NB4 (cell line): Measurements from ENCODE around the gene P2RX3.

Experiments
- DNase-seq: peaks from one replicate; pipeline ENCODE4 v3.0.0; 2010; ENCODE audit warnings: low read depth
- H3K4me3 ChIP-seq: one replicate; pipeline ENCODE4 v1.5.1; 2011; ENCODE audit warnings: mild to moderate bottlenecking, low read depth, low read length, moderate library complexity
- MYC ChIP-seq: IDR thresholded peaks from 2 replicates; pipeline ENCODE4 v1.6.1; 2011; ENCODE audit warnings: low read depth, low read length
- POLR2A ChIP-seq: IDR thresholded peaks from 2 replicates; pipeline ENCODE4 v1.6.1; 2011; ENCODE audit warnings: mild to moderate bottlenecking; ENCODE audit not compliant: insufficient read length; ENCODE audit errors: extremely low read depth
- TF ChIP-seq, protein P1 (sequence below): IDR thresholded peaks from one replicate; pipeline ENCODE4 v1.5.1; 2012; ENCODE audit warnings: low read depth, low read length
- TF ChIP-seq, protein P2 (sequence below): IDR thresholded peaks from 2 replicates; pipeline ENCODE4 v1.6.1; 2011; ENCODE audit warnings: low read depth, low read length

The P2RX3 gene

DNA sequence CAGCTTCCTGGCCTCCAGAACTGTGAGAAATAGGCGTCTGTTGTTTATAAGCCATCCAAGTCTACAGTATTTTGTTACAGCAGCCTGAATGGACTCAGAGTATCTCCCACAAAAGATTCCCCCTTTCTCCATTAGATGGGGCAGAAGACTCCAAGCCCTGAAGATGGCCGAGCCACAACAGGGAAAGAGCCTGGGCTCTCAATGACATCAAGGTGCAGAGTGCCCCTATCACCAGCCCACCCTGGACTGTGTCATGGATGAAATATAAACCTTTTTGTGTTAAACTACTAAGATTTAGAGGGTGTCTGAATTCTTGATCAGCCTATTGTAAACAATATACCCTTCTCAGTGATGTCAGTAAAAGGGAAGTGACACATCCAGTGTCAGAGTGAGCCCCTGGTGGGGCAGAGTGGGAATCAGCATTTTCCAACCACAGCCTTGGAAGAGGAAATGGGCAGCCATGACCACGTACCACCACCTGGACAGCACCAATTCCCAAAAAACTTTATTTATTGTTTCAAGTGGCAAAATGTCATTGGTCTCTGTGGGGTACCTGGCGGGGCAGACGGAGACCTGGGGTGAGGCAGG, 38.9 kb upstream of the P2RX3 start:
- no peak for DNase-seq
- no peak for TF ChIP-seq POLR2A
- TF ChIP-seq, protein P1, sequence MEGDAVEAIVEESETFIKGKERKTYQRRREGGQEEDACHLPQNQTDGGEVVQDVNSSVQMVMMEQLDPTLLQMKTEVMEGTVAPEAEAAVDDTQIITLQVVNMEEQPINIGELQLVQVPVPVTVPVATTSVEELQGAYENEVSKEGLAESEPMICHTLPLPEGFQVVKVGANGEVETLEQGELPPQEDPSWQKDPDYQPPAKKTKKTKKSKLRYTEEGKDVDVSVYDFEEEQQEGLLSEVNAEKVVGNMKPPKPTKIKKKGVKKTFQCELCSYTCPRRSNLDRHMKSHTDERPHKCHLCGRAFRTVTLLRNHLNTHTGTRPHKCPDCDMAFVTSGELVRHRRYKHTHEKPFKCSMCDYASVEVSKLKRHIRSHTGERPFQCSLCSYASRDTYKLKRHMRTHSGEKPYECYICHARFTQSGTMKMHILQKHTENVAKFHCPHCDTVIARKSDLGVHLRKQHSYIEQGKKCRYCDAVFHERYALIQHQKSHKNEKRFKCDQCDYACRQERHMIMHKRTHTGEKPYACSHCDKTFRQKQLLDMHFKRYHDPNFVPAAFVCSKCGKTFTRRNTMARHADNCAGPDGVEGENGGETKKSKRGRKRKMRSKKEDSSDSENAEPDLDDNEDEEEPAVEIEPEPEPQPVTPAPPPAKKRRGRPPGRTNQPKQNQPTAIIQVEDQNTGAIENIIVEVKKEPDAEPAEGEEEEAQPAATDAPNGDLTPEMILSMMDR, result no peak
- no peak overlapping the region for H3K4me3 ChIP-seq

DNA sequence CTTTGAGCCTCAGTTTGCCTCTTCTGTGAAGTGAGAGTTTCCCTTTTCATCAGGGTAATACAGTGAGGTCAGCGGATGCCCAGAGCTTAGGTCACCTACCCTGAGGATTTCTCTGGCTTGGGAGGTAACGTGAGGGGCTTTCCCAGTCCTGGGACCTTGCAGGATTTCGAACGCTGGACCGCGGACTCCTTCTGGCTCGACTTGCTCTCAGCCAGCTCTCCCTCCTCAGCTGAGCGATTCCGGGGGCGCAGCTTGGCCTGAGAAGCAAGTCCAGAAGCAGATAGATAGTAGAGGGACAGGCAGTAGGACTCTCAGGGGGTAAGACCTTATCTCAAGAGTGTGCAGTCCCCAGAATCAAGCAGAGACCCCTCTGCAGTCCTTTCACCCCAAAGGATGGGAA, 37.4 kb upstream of the P2RX3 start:
- no peak overlapping the region for H3K4me3 ChIP-seq
- DNase-seq, result no peak
- TF ChIP-seq POLR2A, result no peak
- TF ChIP-seq, protein P2, sequence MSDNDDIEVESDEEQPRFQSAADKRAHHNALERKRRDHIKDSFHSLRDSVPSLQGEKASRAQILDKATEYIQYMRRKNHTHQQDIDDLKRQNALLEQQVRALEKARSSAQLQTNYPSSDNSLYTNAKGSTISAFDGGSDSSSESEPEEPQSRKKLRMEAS, result no peak
- no peak for TF ChIP-seq MYC
- TF ChIP-seq, protein P1, result no peak

DNA sequence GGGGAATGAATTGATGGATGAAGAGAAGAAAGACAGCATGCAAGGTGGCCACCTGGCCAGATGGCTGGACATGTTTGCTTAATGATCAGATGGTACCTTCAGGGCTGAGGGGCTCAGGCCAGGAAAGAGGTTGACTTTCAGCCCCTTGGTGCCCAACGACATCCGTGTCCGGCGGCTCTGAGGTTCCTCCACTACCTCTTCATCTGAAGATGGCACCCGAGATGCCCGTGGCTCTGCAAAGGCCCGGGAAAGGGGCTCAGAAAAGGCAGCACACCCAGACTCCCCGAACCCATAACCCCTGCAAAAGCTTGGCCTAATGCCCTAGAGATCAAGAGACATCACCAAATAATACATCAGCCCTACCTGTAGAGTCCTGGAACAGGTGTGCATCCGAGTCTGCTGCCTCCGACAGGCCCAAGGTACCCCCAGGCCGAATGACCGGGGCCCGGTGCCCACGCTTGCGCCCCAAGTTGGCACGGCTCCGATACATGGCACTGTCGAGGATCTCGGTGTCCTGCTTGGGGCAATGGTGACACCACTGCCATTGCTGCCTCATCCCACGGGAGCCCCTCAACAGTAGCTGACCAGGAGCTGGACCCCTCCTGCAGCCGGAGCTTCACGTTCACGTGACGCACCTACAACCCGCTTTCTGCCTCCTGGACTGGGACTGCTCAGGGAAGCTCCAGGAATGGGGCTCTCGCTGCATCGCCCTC, 36.3 kb upstream of the P2RX3 start:
- no peak overlapping the region for H3K4me3 ChIP-seq
- no peak for DNase-seq
- TF ChIP-seq MYC (no peak), POLR2A (no peak)
- TF ChIP-seq, protein P2, result no peak
- TF ChIP-seq, protein P1, result no peak

DNA sequence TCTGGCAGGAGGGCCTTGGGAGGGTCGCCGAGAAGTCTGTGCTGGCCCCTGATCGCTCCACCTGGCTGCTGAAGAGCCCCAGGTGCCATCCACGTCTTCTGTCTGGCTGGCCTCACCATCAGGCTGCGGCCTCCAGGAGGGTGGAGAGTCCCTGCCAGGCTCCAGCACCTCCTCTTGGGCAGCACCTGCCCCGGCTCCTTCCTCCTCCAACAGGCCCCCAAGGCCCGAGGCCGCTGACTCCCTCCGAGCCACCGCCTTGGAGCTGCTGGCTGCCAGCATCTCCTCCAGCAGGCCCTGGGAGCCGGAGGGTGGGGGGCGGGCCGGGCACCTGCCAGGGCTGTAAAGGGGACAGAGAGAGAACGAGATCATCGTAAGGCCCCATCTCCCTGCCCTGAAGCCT, 35.7 kb upstream of the P2RX3 start:
- TF ChIP-seq, protein P2, result no peak
- TF ChIP-seq, protein P1, result no peak
- no peak for DNase-seq
- no peak overlapping the region for H3K4me3 ChIP-seq

DNA sequence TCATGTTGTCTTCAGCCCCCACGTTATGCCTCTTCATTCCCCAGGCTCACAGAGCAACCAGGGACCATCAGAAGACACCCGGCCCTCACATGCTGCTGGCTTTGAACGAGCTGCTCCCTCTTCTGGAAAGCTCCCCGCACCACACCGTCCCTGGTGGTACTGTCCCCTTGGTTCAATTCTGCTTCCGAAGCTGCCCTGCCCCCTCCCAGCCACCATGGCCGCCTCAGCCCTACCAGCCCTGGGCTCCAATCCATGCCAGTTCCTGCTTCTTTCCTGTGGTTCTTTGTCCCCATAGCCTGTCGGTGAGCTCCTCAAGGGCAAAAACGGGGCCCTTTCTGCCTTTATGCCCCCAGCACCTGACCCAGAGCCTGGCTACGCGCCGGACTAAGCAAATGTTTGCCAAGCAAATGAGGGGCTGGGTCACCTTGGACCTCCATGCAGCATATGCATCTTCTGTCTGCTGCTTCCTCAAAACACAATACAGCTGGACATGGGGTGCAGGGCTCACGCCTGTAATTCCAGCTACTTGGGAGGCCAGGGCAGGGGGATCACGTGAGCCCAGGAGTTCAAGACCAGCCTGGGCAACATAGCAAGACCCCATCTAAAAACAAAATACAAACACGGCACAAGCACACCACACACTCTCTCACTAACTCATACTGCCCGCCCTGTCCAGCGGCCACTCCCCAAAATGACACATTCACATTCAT, 34.7 kb upstream of the P2RX3 start:
- no peak overlapping the region for H3K4me3 ChIP-seq
- TF ChIP-seq, protein P2, result no peak
- no peak for TF ChIP-seq MYC
- TF ChIP-seq POLR2A, result no peak
- TF ChIP-seq, protein P1, result no peak
- DNase-seq, result no peak
